Colonic mucosa (tissue), 4 donors: ENCODE results near the gene ZNF432. TPM values are rescaled to one million over a fixed set of nuclear protein-coding genes. Genes with fewer than 3 reads are reported as not detected.

Experiments used
- DNase-seq: peaks from one replicate; pipeline ENCODE4 v3.0.0-alpha.2; 2020
- H3K27ac ChIP-seq: fragments of 200-600 bp; one replicate; pipeline ENCODE4 v1.8.0; 2021
- H3K27me3 ChIP-seq: fragments of 200-600 bp; one replicate; pipeline ENCODE4 v1.8.0; 2021
- H3K36me3 ChIP-seq: fragments of 200-600 bp; one replicate; pipeline ENCODE4 v1.8.0; 2021
- H3K4me1 ChIP-seq: fragments of 200-600 bp; one replicate; pipeline ENCODE4 v1.8.0; 2021; ENCODE audit warnings: mild to moderate bottlenecking
- H3K4me3 ChIP-seq: fragments of 200-600 bp; one replicate; pipeline ENCODE4 v1.8.0; 2021
- H3K9ac ChIP-seq, 2 donors: one replicate each; pipeline ENCODE4 v1.7.0; 2013; ENCODE audit warnings: control low read depth in 2 of 2, low read depth in 2 of 2, low read length in 2 of 2
- H3K9me3 ChIP-seq: fragments of 200-600 bp; one replicate; pipeline ENCODE4 v1.8.0; 2021
- intact Hi-C: fragments of 100-400 bp; cut with DNase I; formaldehyde crosslinking; loops from one replicate; pipeline ENCODE4 v1.14.1; 2022
- total RNA-seq, 2 donors: library from RNA; stranded (reverse); fragmentation: NEBNext Ultra II Directional in 1 of 2; extraction: Animal tissue kit (Norgen Biotek cat#: 25700) in 1 of 2; gene quantifications; one replicate each; pipeline ENCODE4 v1.2.1, GENCODE V29; 2021
- TF ChIP-seq, protein P1 (sequence below): fragments of 200-600 bp; IDR thresholded peaks from one replicate; pipeline ENCODE4 v1.8.0; 2022; ENCODE audit warnings: antibody characterized with exemption, mild to moderate bottlenecking
- donor health status: healthy.
- donor health status: DM: no; HTN: no; CAD: no.
- donor health status: DM: no; HTN: no; CAD: no.

ZNF432 gene
- total RNA-seq, 2 donors from 2014 or later, result 7.7 to 7.8 TPM

DNA sequence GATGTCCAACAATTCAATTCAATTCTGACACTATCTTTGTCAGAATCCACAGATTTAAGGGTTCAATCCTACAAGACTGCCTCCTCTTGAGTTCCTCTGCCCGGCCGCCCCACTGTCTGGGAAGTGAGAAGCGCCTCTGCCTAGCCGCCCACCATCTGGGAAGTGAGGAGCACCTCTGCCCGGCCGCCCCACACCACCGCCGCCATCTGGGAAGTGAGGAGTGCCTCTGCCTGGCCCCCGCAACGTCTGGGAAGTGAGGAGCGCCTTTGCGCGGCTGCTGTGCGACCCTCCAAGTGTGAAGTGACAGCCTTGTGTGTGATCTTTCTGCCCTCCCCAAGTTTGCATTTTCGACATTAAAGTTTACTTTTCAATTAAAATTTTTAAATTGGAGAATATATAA, 26.4 kb downstream of the ZNF432 start:
- Histone ChIP-seq H3K36me3 (peaks cover 21% of the 10 kb centered on the region), H3K9me3 (peaks cover 4% of the 10 kb centered on the region), H3K4me3 (no peak overlapping the region), H3K4me1 (no peaks in the 10 kb centered on the region), H3K27ac (no peak overlapping the region), H3K9ac (no peak overlapping the region), H3K27me3 (no peaks in the 10 kb centered on the region)
- TF ChIP-seq, protein P1, sequence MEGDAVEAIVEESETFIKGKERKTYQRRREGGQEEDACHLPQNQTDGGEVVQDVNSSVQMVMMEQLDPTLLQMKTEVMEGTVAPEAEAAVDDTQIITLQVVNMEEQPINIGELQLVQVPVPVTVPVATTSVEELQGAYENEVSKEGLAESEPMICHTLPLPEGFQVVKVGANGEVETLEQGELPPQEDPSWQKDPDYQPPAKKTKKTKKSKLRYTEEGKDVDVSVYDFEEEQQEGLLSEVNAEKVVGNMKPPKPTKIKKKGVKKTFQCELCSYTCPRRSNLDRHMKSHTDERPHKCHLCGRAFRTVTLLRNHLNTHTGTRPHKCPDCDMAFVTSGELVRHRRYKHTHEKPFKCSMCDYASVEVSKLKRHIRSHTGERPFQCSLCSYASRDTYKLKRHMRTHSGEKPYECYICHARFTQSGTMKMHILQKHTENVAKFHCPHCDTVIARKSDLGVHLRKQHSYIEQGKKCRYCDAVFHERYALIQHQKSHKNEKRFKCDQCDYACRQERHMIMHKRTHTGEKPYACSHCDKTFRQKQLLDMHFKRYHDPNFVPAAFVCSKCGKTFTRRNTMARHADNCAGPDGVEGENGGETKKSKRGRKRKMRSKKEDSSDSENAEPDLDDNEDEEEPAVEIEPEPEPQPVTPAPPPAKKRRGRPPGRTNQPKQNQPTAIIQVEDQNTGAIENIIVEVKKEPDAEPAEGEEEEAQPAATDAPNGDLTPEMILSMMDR, result no peak
- intact Hi-C loops, result no loop called here
- no peak for DNase-seq

DNA sequence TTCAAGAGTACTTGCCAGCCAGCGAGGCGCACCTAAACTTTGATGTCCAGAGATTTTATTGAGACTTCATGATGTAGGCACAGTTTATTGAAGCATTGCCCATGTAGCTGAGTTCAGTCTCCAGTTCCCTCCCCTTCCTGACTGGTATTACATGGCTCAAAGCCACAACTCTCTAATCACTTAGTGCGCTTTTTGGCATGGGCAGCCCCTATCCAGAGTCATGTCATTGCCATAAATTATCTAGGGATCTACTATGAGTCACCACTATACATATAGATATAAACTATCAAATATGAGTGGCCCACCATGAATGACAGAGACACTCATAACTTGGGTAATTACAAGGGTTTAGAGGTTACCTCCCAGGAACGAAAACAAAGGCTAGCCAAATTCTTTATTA, 28.1 kb downstream of the ZNF432 start:
- TF ChIP-seq, protein P1, result no peak
- Histone ChIP-seq H3K27ac (no peak overlapping the region), H3K4me1 (no peaks in the 10 kb centered on the region), H3K36me3 (peaks cover 30% of the 10 kb centered on the region), H3K4me3 (no peak overlapping the region), H3K27me3 (no peaks in the 10 kb centered on the region), H3K9me3 (peaks cover 4% of the 10 kb centered on the region), H3K9ac (no peak overlapping the region)
- intact Hi-C loops, result no loop called here
- no peak for DNase-seq

DNA sequence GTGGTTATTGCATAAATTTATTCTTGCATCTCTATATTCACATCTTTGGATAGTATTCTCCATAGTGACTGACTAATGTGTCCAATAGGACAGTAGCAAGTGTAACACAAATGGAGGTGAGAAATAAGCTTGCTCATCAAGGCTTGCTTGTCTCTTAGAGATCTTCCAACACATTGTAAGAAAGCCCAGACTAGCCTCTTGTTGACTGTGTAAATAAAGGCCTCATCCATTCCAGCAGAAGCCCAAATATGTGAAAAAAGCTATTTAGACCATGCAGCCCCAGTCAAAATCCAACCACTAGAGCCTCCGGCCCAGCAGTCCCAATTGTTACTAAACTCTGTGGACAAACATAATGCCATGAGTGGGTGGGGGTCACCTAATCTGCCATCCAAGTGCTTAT, 38.0 kb downstream of the ZNF432 start:
- no peak for DNase-seq
- H3K27ac ChIP-seq, result no peak overlapping the region
- no peaks in the 10 kb centered on the region for H3K9me3 ChIP-seq
- no peaks in the 10 kb centered on the region for H3K4me1 ChIP-seq
- no peaks in the 10 kb centered on the region for H3K27me3 ChIP-seq
- TF ChIP-seq, protein P1, result no peak
- H3K9ac ChIP-seq, result no peak overlapping the region
- intact Hi-C loops, result no loop called here
- no peaks in the 10 kb centered on the region for H3K36me3 ChIP-seq
- no peak overlapping the region for H3K4me3 ChIP-seq

DNA sequence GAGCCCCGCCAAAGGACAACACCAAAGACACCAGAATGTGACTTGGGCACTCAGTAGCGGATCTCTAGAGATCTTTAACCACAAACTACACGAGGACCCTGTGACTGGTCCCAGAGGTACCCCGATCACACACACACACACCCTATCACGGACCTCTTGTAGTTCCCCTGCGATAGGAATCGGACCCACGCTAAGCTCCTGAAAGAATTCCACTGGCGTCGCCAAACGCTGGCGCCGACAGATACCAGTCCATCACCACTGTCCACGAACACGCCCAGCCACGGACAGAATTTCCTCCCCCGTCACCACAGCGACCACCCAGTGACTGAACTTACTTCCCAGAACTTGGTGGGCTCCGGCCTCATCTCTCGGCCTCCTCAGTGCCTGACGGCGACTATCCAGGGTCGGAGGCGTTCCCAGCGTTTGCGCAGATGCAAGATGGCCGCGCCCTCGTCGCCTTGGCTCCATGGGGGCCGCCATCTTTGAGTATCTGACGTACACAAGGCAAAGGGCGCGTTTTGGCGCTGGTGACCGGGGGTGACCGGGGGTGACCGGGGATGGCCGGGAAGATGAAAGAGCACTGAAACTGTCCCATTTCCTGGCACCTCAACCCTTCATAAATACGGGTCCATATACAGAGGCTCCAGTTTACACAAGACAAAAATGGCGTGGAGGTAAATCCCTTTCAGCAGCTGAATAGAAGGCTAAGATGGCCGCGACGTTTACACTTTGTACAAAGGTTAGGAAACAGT, 40.7 kb downstream of the ZNF432 start, which contains the start of gene ZNF615:
ZNF615 (minus strand) TSS at position 406 of the 752 bp plus-strand sequence. CDS start 4,500 bp downstream, outside the sequence.
- H3K27me3 ChIP-seq, result no peaks in the 10 kb centered on the region
- peak within 1 kb of the TSS; percentile 88 to 92 for H3K9ac ChIP-seq
- no peaks in the 10 kb centered on the region for H3K4me1 ChIP-seq
- intact Hi-C loops, result loop anchor here (5.0 kb wide), 1 partner anchor 81 kb away; the partner anchor contains the start of gene ZNF613
- peak within 1 kb of the TSS; percentile 57 for H3K27ac ChIP-seq
- peak; percentile 94 for DNase-seq
- peak within 1 kb of the TSS; percentile 82 for H3K4me3 ChIP-seq
- H3K9me3 ChIP-seq, result no peaks in the 10 kb centered on the region
- no peaks in the 10 kb centered on the region for H3K36me3 ChIP-seq
- TF ChIP-seq, protein P1, result no peak

- H3K4me1 ChIP-seq, result no peaks in the 10 kb centered on the region
- no peaks in the 10 kb centered on the region for H3K27me3 ChIP-seq
- peak overlapping the region; percentile 88 to 92 for H3K9ac ChIP-seq
- no peaks in the 10 kb centered on the region for H3K9me3 ChIP-seq
- H3K4me3 ChIP-seq, result peak overlapping the region; percentile 82
- TF ChIP-seq, protein P1, result no peak
- intact Hi-C loops, result loop anchor here (5.0 kb wide), 1 partner anchor 80 kb away; the partner anchor contains the start of gene ZNF613
- DNase-seq, result no peak
- H3K36me3 ChIP-seq, result no peaks in the 10 kb centered on the region
- H3K27ac ChIP-seq, result no peak overlapping the region
Observed at GRCh38 chr19:52007451-52007805, 41.2 kb downstream of the ZNF432 start.
